PC-9 (cell line): ENCODE data around the gene VWA8.

Experiments used
- CTCF ChIP-seq: fragments of 200-600 bp; sonication (generic); conservative IDR thresholded peaks from 2 replicates; pipeline ENCODE4 v1.6.1; 2017; ENCODE audit warnings: mixed run types, antibody characterized with exemption, mild to moderate bottlenecking, moderate library complexity
- EZH2 ChIP-seq: fragments of 200-600 bp; sonication (generic); IDR thresholded peaks from 2 replicates; pipeline ENCODE4 v1.8.0; 2017; ENCODE audit warnings: antibody characterized with exemption, low read depth

- no peak for TF ChIP-seq CTCF
- TF ChIP-seq EZH2: no peak
Observed at GRCh38 chr13:41722684-41723535, 238.0 kb downstream of the VWA8 start.
